ENCODE measurements around the gene OPCML.

The OPCML gene

GRCh38 chr11:132464003-132464342 lies 1068.3 kb downstream of the OPCML start:
- Histone ChIP-seq H3K4me1 (ENCODE audit: control insufficient read depth in 1 of 2, insufficient read depth in 1 of 2, low read depth in 1 of 2, low read length in 1 of 2) (no peaks in the 10 kb centered on the region), H3K27me3 (no peaks in the 10 kb centered on the region), H3K9me3 (no peaks in the 10 kb centered on the region), H3K27ac (no peak overlapping the region), H3K4me3 (ENCODE audit: low read depth in 1 of 2, low read length in 1 of 2) (no peak overlapping the region), H3K36me3 (no peaks in the 10 kb centered on the region)
- no peak for TF ChIP-seq CTCF (IDR thresholded peaks at IDR 0.05)

GRCh38 chr11:132463295-132464002 lies 1068.9 kb downstream of the OPCML start:
- Histone ChIP-seq H3K4me1 (ENCODE audit: control insufficient read depth in 1 of 2, insufficient read depth in 1 of 2, low read depth in 1 of 2, low read length in 1 of 2) (no peaks in the 10 kb centered on the region), H3K36me3 (no peaks in the 10 kb centered on the region), H3K27ac (no peak overlapping the region), H3K4me3 (ENCODE audit: low read depth in 1 of 2, low read length in 1 of 2) (no peak overlapping the region), H3K27me3 (no peaks in the 10 kb centered on the region), H3K9me3 (no peaks in the 10 kb centered on the region)
- TF ChIP-seq CTCF (IDR thresholded peaks at IDR 0.05): no peak

GRCh38 chr11:132459736-132460135 lies 1072.6 kb downstream of the OPCML start:
- no peak overlapping the region for H3K27ac ChIP-seq
- no peaks in the 10 kb centered on the region for H3K27me3 ChIP-seq
- TF ChIP-seq CTCF (IDR thresholded peaks at IDR 0.05): no peak
- no peaks in the 10 kb centered on the region for H3K9me3 ChIP-seq
- no peak overlapping the region for H3K4me3 ChIP-seq (ENCODE audit: low read depth in 1 of 2, low read length in 1 of 2)
- no peaks in the 10 kb centered on the region for H3K36me3 ChIP-seq
- no peaks in the 10 kb centered on the region for H3K4me1 ChIP-seq (ENCODE audit: control insufficient read depth in 1 of 2, insufficient read depth in 1 of 2, low read depth in 1 of 2, low read length in 1 of 2)

- Histone ChIP-seq H3K27ac (no peak overlapping the region), H3K27me3 (no peaks in the 10 kb centered on the region), H3K9me3 (no peaks in the 10 kb centered on the region), H3K4me3 (ENCODE audit: low read depth in 1 of 2, low read length in 1 of 2) (no peak overlapping the region), H3K36me3 (no peaks in the 10 kb centered on the region), H3K4me1 (ENCODE audit: control insufficient read depth in 1 of 2, insufficient read depth in 1 of 2, low read depth in 1 of 2, low read length in 1 of 2) (no peaks in the 10 kb centered on the region)
- TF ChIP-seq CTCF (IDR thresholded peaks at IDR 0.05): no peak
Measured at GRCh38 chr11:132457445-132457844, 1074.9 kb downstream of the OPCML start.

GRCh38 chr11:132456751-132457328 lies 1075.5 kb downstream of the OPCML start:
- Histone ChIP-seq H3K27ac (no peak overlapping the region), H3K36me3 (no peaks in the 10 kb centered on the region), H3K4me1 (ENCODE audit: control insufficient read depth in 1 of 2, insufficient read depth in 1 of 2, low read depth in 1 of 2, low read length in 1 of 2) (no peaks in the 10 kb centered on the region), H3K4me3 (ENCODE audit: low read depth in 1 of 2, low read length in 1 of 2) (no peak overlapping the region), H3K9me3 (no peaks in the 10 kb centered on the region), H3K27me3 (no peaks in the 10 kb centered on the region)
- TF ChIP-seq CTCF (IDR thresholded peaks at IDR 0.05): no peak
